Bronchial epithelial cell (primary cell): ENCODE results near the gene OGDHL. TPM values are rescaled to one million over a fixed set of nuclear protein-coding genes. Genes with fewer than 3 reads are reported as not detected.

ENCODE experiments used
- DNase-seq: peaks from one replicate; pipeline ENCODE4 v3.0.0-alpha.2; 2010; ENCODE audit warnings: low read depth
- FAIRE-seq: peaks from 2 replicates; lab custom pipeline; 2011; peaks lifted over from hg19 to GRCh38; lab: Jason Lieb, UNC
- H3K27me3 ChIP-seq: 2 replicates; pipeline ENCODE4 v1.5.1; 2011; ENCODE audit warnings: low read length; ENCODE audit not compliant: control insufficient read depth, insufficient read depth
- H3K36me3 ChIP-seq: 2 replicates; pipeline ENCODE4 v1.5.1; 2011; ENCODE audit warnings: low read length; ENCODE audit not compliant: control insufficient read depth, insufficient read depth
- H3K4me3 ChIP-seq: 2 replicates; pipeline ENCODE4 v1.5.1; 2011; ENCODE audit warnings: mild to moderate bottlenecking, low read depth, low read length, control low read depth
- total RNA-seq: library from RNA; depleted of rRNA; stranded (reverse); fragments of >200 nt; gene quantifications from 2 replicates; pipeline ENCODE4 v1.2.1, GENCODE V29; 2014
- TF ChIP-seq, protein P1 (sequence below): IDR thresholded peaks from 2 replicates; pipeline ENCODE4 v1.5.1; 2011; ENCODE audit warnings: mild to moderate bottlenecking, moderate library complexity, low read length, control low read depth, inconsistent platforms; ENCODE audit not compliant: insufficient read depth, severe bottlenecking

The OGDHL gene
- total RNA-seq, 1 donor from 2014 or later, result not detected

DNA sequence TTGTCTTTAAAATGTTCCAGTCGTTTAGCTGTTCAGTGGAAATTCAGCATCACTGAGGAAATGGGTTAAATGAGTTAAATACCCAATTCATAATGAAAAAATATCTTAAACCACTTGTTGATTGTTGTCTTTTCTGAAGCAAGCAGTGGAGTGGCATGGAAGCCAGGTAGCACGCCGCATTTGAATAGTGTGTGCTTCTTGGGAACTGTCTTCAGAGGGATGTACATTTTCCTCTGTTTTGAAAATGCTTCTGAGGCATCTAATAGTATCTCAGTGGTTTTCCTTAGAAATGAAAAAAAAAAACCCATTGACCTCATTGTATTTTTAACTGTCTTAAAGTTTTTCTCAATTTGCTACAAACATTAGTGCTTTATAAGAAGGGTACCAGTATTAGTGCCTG lies 54.5 kb downstream of the OGDHL start:
- H3K4me3 ChIP-seq, result no peak overlapping the region
- TF ChIP-seq, protein P1, sequence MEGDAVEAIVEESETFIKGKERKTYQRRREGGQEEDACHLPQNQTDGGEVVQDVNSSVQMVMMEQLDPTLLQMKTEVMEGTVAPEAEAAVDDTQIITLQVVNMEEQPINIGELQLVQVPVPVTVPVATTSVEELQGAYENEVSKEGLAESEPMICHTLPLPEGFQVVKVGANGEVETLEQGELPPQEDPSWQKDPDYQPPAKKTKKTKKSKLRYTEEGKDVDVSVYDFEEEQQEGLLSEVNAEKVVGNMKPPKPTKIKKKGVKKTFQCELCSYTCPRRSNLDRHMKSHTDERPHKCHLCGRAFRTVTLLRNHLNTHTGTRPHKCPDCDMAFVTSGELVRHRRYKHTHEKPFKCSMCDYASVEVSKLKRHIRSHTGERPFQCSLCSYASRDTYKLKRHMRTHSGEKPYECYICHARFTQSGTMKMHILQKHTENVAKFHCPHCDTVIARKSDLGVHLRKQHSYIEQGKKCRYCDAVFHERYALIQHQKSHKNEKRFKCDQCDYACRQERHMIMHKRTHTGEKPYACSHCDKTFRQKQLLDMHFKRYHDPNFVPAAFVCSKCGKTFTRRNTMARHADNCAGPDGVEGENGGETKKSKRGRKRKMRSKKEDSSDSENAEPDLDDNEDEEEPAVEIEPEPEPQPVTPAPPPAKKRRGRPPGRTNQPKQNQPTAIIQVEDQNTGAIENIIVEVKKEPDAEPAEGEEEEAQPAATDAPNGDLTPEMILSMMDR, result no peak
- FAIRE-seq (no peak), DNase-seq (no peak)
- H3K36me3 ChIP-seq, result no peaks in the 10 kb centered on the region
- peaks cover 2% of the 10 kb centered on the region for H3K27me3 ChIP-seq

DNA sequence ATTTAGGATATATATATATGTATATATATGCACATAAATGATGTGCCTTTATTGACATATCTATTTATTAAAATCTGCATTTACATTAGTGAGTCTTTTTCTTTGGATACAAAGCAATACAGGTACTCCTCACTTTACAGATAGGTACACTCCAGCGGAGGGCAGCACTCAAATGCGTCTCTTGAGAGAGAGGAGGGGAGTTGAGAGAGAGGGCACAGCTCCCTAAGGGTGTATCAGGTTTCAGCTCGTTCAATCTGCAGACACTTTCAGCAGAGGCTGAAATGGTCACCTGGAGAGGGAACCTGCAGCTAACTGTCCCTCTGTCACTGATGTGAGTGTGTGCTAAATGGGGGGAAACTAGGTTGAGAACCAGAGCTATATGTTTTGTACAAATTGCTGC lies 61.1 kb downstream of the OGDHL start:
- no peak overlapping the region for H3K4me3 ChIP-seq
- TF ChIP-seq, protein P1, result no peak
- no peaks in the 10 kb centered on the region for H3K36me3 ChIP-seq
- no peaks in the 10 kb centered on the region for H3K27me3 ChIP-seq
- DNase-seq (no peak), FAIRE-seq (no peak)

DNA sequence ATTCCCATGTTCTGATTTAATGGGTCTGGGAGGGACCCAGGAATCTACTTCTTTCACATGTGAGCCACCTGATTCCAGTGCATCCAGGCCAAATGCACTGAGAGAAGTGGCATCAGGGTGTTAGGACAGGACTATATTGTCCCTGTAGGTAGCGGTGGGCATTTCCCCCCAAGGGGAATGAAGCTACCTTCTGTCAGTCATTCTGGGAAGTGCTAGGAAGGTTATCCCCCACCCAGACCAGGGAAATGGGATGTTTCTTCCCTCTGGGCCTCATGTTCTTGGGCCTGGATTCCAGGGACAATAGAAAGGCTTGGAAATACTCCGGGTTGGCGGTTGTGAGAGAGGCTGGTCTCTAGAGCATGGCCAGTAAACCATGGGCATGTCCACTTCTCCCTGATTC lies 61.9 kb downstream of the OGDHL start:
- Histone ChIP-seq H3K27me3 (no peaks in the 10 kb centered on the region), H3K4me3 (no peak overlapping the region), H3K36me3 (no peaks in the 10 kb centered on the region)
- DNase-seq (no peak), FAIRE-seq (no peak)
- TF ChIP-seq, protein P1, result no peak

DNA sequence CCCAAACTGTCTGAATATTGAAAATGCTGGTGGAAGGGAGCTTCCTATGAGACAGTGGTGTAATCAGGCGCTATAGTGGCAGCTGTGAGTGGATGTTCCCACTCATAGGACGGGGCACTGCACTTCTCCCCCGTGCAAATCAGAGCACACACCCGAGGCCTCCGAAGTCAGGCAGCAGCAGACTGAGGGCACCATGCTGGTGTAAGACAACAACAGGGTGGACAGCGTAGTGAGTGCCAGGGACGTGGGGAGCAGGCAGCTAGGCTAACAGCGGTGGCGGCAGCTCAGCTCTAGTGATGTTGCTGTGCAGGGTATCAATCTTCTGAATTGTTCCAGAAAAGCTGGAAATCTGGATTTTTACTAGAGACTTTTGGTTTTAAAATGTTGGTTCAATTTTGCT lies 63.4 kb downstream of the OGDHL start:
- TF ChIP-seq, protein P1, result no peak
- H3K27me3 ChIP-seq, result no peaks in the 10 kb centered on the region
- FAIRE-seq (no peak), DNase-seq (no peak)
- H3K4me3 ChIP-seq, result no peak overlapping the region
- no peaks in the 10 kb centered on the region for H3K36me3 ChIP-seq

DNA sequence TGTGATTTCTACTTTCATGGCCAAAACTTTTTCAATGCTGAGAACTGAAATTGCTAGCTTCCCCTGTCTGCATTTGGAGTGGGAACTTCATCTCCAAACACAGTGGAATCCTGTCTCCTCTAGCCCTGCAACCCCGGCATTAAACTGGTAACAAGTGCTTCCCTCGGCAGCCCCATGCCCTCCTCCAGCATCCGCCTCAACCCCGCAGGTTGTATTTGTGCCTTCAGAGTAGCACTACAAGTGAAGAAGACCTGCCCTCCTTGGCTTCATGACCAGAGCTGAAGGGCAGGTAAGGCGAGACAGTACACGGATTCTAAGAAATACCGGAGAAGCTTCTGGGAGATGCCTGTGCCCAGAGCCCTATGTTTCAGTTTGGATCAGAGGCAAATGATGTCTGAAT lies 65.8 kb downstream of the OGDHL start:
- Histone ChIP-seq H3K4me3 (no peak overlapping the region), H3K36me3 (no peaks in the 10 kb centered on the region), H3K27me3 (peaks cover 4% of the 10 kb centered on the region)
- TF ChIP-seq, protein P1, result no peak
- DNase-seq, result no peak
- FAIRE-seq, result no peak

DNA sequence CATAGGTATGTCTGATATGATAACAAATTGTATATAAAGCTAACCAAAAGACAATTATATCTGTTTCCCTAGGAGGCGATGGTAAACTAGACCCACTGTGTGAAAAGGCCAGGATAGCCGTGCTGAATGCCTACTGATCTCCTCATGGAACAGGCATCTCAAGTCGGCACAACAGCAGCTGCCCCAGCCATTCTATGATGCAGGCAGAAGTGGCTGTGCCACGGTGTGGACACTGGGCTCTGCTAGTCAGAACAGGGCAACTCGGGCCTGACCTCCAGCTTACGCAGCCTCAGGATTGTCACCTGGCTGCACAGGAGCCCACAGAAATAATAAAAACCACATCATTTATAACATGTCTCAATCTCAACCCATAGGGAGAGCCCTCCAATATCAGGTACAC lies 67.7 kb downstream of the OGDHL start:
- Histone ChIP-seq H3K4me3 (no peak overlapping the region), H3K36me3 (no peaks in the 10 kb centered on the region), H3K27me3 (peaks cover 15% of the 10 kb centered on the region)
- no peak for DNase-seq
- FAIRE-seq, result no peak
- TF ChIP-seq, protein P1, result no peak
